ENCODE results near the gene FAM200B. TPM values are rescaled to one million over a fixed set of nuclear protein-coding genes. Genes with fewer than 3 reads are reported as not detected.

Gene FAM200B
- total and polyA plus RNA-seq, 2 experiments from 2014 or later, result 51.8 to 54.0 TPM

DNA sequence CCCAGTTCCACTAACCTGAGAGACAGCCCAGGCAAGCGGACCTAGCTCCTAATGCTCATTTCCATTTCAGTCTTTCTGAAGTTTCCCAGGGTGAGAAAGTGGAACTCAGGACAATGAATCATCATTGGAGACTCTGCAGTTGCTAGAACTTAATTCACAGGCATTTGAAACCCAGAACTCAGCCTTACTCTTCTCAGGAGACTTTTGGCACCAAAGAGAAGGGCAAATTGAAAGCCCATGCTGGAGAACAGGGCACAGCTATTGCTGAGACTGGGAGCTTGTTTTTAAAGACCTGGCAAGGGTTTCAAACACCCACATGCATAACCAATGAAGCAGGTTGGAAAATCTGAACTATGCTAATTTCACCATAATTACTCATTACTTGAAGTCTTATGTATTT lies 57.2 kb downstream of the FAM200B start:
- 95% methylated on average over 1 of the region's 1 CpG for WGBS (ENCODE audit: low lambda C conversion rate, missing lambda C conversion rate)
- no peak overlapping the region for H3K4me2 ChIP-seq
- H3K9me3 ChIP-seq (ENCODE audit: low read depth), result no peaks in the 10 kb centered on the region
- no peaks in the 10 kb centered on the region for H3K79me2 ChIP-seq
- H3K27me3 ChIP-seq, result no peaks in the 10 kb centered on the region
- no peaks in the 10 kb centered on the region for H3K36me3 ChIP-seq (replicated peaks; ENCODE audit: insufficient read depth, low read depth)
- no peak overlapping the region for H2AFZ ChIP-seq
- TF ChIP-seq EZH2 (IDR thresholded peaks at IDR 0.05; ENCODE audit: borderline replicate concordance) (no peak), CTCF (IDR thresholded peaks at IDR 0.05; ENCODE audit: poor library complexity) (no peak), EZH2phosphoT487 (IDR thresholded peaks at IDR 0.05; ENCODE audit: low read depth, severe bottlenecking, unreplicated experiment) (no peak)
- H3K4me3 ChIP-seq, result no peak overlapping the region
- DNase-seq (ENCODE audit: low spot score), result no peak
- H3K4me1 ChIP-seq (ENCODE audit: insufficient read depth), result no peaks in the 10 kb centered on the region
- H3K27ac ChIP-seq, result no peak overlapping the region
- no peaks in the 10 kb centered on the region for H4K20me1 ChIP-seq (ENCODE audit: insufficient read depth, poor library complexity, severe bottlenecking)
- no peaks in the 10 kb centered on the region for H3K9me2 ChIP-seq (replicated peaks; ENCODE audit: insufficient read depth)

Other genes with a start within 250 kb of the FAM200B start
- gene CC2D2A, start 211.9 kb upstream of the FAM200B start, total RNA-seq, result 20.5 and 33.6 TPM in 2 replicates
- gene CC2D2A, start 211.9 kb upstream of the FAM200B start, polyA plus RNA-seq, result 4.5 and 6.8 TPM in 2 replicates
- 80.9 and 90.2 TPM in 2 replicates for gene FBXL5, start 26.5 kb upstream of the FAM200B start, total RNA-seq
- gene FBXL5, start 26.5 kb upstream of the FAM200B start, polyA plus RNA-seq, result 41.2 and 42.2 TPM in 2 replicates
- gene BST1, start 21.2 kb downstream of the FAM200B start, total RNA-seq, result 3.5 and 4.1 TPM in 2 replicates
- gene BST1, start 21.2 kb downstream of the FAM200B start, polyA plus RNA-seq, result 2.4 and 3.7 TPM in 2 replicates
- gene CD38, start 96.5 kb downstream of the FAM200B start, total RNA-seq, result 0.13 and 0.84 TPM in 2 replicates
- 1.1 TPM in 1 of 2 replicates, not detected in the other for gene CD38, start 96.5 kb downstream of the FAM200B start, polyA plus RNA-seq

All from hepatocyte (in vitro differentiated cells).